SK-N-SH treated with all-trans-retinoic acid at 6 μM for 48 hours (cell line): ENCODE data around the gene MCFD2.

Experiments used
- BACH2 ChIP-seq: fragments of 250-450 bp; sonication (Bioruptor Pico); IDR thresholded peaks from 2 replicates; pipeline ENCODE4 v1.9.0; 2021; ENCODE audit warnings: mild to moderate bottlenecking, borderline replicate concordance
- CREB5 ChIP-seq: fragments of 250-450 bp; sonication (Bioruptor Pico); IDR thresholded peaks from 2 replicates; pipeline ENCODE4 v1.5.1; 2020; ENCODE audit warnings: low read depth, mild to moderate bottlenecking, moderate library complexity
- CSDC2 ChIP-seq: fragments of 250-450 bp; sonication (Bioruptor Pico); IDR thresholded peaks from 2 replicates; pipeline ENCODE4 v1.5.0; 2020; ENCODE audit warnings: mild to moderate bottlenecking, moderate library complexity
- CSRNP3 ChIP-seq: fragments of 250-450 bp; sonication (Bioruptor Pico); IDR thresholded peaks from 2 replicates; pipeline ENCODE4 v1.5.1; 2021; ENCODE audit warnings: mild to moderate bottlenecking, moderate library complexity
- GLIS3 ChIP-seq: fragments of 250-450 bp; sonication (Bioruptor Pico); IDR thresholded peaks from 2 replicates; pipeline ENCODE4 v1.5.0; 2020; ENCODE audit warnings: mild to moderate bottlenecking, moderate library complexity
- ISL1 ChIP-seq: fragments of 250-450 bp; sonication (Bioruptor Pico); IDR thresholded peaks from 2 replicates; pipeline ENCODE4 v2.1.2; 2022; ENCODE audit warnings: mild to moderate bottlenecking, moderate library complexity
- OSR1 ChIP-seq: fragments of 250-450 bp; sonication (Bioruptor Pico); IDR thresholded peaks from 2 replicates; pipeline ENCODE4 v1.8.0; 2022; ENCODE audit warnings: moderate library complexity, mild to moderate bottlenecking, inconsistent platforms
- PATZ1 ChIP-seq: fragments of 250-450 bp; sonication (Bioruptor Pico); IDR thresholded peaks from 2 replicates; pipeline ENCODE4 v1.8.0; 2020; ENCODE audit warnings: mild to moderate bottlenecking, moderate library complexity, borderline replicate concordance
- SNAI2 ChIP-seq: fragments of 250-450 bp; sonication (Bioruptor Pico); IDR thresholded peaks from 2 replicates; pipeline ENCODE4 v1.5.0; 2020; ENCODE audit warnings: mild to moderate bottlenecking, moderate library complexity
- TCF4 ChIP-seq: fragments of 250-450 bp; sonication (Bioruptor Pico); IDR thresholded peaks from 2 replicates; pipeline ENCODE4 v1.8.0; 2021; ENCODE audit warnings: mild to moderate bottlenecking, moderate library complexity, borderline replicate concordance
- ZC3H10 ChIP-seq: fragments of 250-450 bp; sonication (Bioruptor Pico); IDR thresholded peaks from 2 replicates; pipeline ENCODE4 v1.5.1; 2021; ENCODE audit warnings: mild to moderate bottlenecking, moderate library complexity
- ZFP3 ChIP-seq: fragments of 250-450 bp; sonication (Bioruptor Pico); IDR thresholded peaks from 2 replicates; pipeline ENCODE4 v1.5.0; 2020; ENCODE audit warnings: mild to moderate bottlenecking, moderate library complexity
- ZNF565 ChIP-seq: fragments of 450-650 bp; formaldehyde crosslinking; conservative IDR thresholded peaks from 2 replicates; pipeline ENCODE4 v1.5.0; 2020; ENCODE audit warnings: low read depth, mild to moderate bottlenecking, moderate library complexity
- ZNF70 ChIP-seq: fragments of 450-650 bp; formaldehyde crosslinking; IDR thresholded peaks from 2 replicates; pipeline ENCODE4 v1.5.0; 2020; ENCODE audit warnings: mild to moderate bottlenecking, moderate library complexity

GRCh38 chr2:46917628-46918027 lies 2.0 kb upstream of the MCFD2 start:
- TF ChIP-seq ZFP3 (no peak), PATZ1 (CRISPR knock-in tag) (no peak), ISL1 (no peak), TCF4 (no peak), BACH2 (CRISPR knock-in tag) (no peak), CREB5 (CRISPR knock-in tag) (no peak), ZC3H10 (CRISPR knock-in tag) (no peak), ZNF565 (CRISPR knock-in tag) (no peak), ZNF70 (CRISPR knock-in tag) (no peak), CSDC2 (CRISPR knock-in tag) (no peak), SNAI2 (no peak), OSR1 (CRISPR knock-in tag) (no peak), CSRNP3 (CRISPR knock-in tag) (no peak), GLIS3 (CRISPR knock-in tag) (no peak)
